Measurements from ENCODE around the gene ZNF784. TPM values are rescaled to one million over a fixed set of nuclear protein-coding genes. Genes with fewer than 3 reads are reported as not detected.

Gene ZNF784
- total and polyA plus RNA-seq, 2 of the 13 experiments (the other 11 are each of a cell fraction or from before 2014, with no cell fraction given), result 4.1 to 4.2 TPM

GRCh38 chr19:55654868-55655647 lies 30.7 kb upstream of the ZNF784 start, which contains the start of gene U2AF2 (continued):
- no peak for TF ChIP-seq ZNF512B (CRISPR knock-in tag; IDR thresholded peaks at IDR 0.05; ENCODE audit: borderline replicate concordance)
- 0 out of 2 replicates have a peak, but pooled peaks have one; percentile 38 for TF ChIP-seq MED13 (CRISPR knock-in tag; IDR thresholded peaks at IDR 0.05)
- TF ChIP-seq ZNF501 (CRISPR knock-in tag; IDR thresholded peaks at IDR 0.05), result no peak; the same call in 1 of the 2 replicates
- no peak for TF ChIP-seq TRIM22 (IDR thresholded peaks at IDR 0.05)
- peak; percentile 81; the same call in 1 of the 2 replicates for TF ChIP-seq ZNF589 (CRISPR knock-in tag; conservative IDR thresholded peaks at IDR 0.05)
- peak; percentile 58; the same call in 1 of the 2 replicates for TF ChIP-seq ERF (CRISPR knock-in tag; IDR thresholded peaks at IDR 0.05)
- TF ChIP-seq ZNF484 (CRISPR knock-in tag; IDR thresholded peaks at IDR 0.05; ENCODE audit: borderline replicate concordance, low read depth), result no peak
- TF ChIP-seq KIAA2018 (CRISPR knock-in tag; IDR thresholded peaks at IDR 0.05; ENCODE audit: borderline replicate concordance), result no peak
- TF ChIP-seq NR2F2 (IDR thresholded peaks at IDR 0.05; ENCODE audit: borderline replicate concordance, low read depth), result no peak
- no peak for TF ChIP-seq ZKSCAN5 (CRISPR knock-in tag; IDR thresholded peaks at IDR 0.05)
- no peak for TF ChIP-seq FOXA3 (CRISPR knock-in tag; IDR thresholded peaks at IDR 0.05)
- TF ChIP-seq IRF1 (CRISPR knock-in tag; IDR thresholded peaks at IDR 0.05; ENCODE audit: low read depth), result no peak
- TF ChIP-seq ZNF616 (CRISPR knock-in tag; IDR thresholded peaks at IDR 0.05; ENCODE audit: low read depth), result 0 out of 2 replicates have a peak, but pooled peaks have one; percentile 37

Data from HepG2 (cell line).